HCT116 (cell line): Measurements from ENCODE around the gene ZBTB38. TPM values are rescaled to one million over a fixed set of nuclear protein-coding genes. Genes with fewer than 3 reads are reported as not detected.

Experiments used
- ATAC-seq: fragments of 200-7000 bp; cut with Tn5 transposase; 2 replicates; pipeline ENCODE4 v1.9.1; 2020; ENCODE audit warnings: mild to moderate bottlenecking, moderate library complexity
- BruUV-seq: library from RNA; stranded (reverse); fragments of 400-500 nt; replicated peaks from 2 replicates; lab custom pipeline; 2021; lab: Mats Ljungman, UMichigan
- CTCF ChIA-PET: fragments of 300-600 bp; sonication (Branson Sonifier 250); formaldehyde crosslinking; loops from one replicate; lab custom pipeline; 2021; ENCODE audit warnings: antibody characterized with exemption; lab: Charles Lee
- POLR2A ChIA-PET: fragments of 300-600, 350-600 bp; sonication (Branson Sonifier 250); formaldehyde crosslinking; loops from one replicate; lab custom pipeline; 2021; ENCODE audit warnings: antibody characterized with exemption; lab: Charles Lee
- RAD21 ChIA-PET, 2 experiments: fragments of 300-600 bp; sonication (Branson Sonifier 250); formaldehyde crosslinking; loops; one replicate each; lab custom pipeline; 2023; ENCODE audit warnings: low total read pairs in 2 of 2; ENCODE audit not compliant: uncharacterized antibody in 2 of 2, unreplicated experiment in 2 of 2, low non-redundant PET in 1 of 2; lab: Charles Lee
- DNase-seq: peaks from one replicate; pipeline ENCODE4 v3.0.0-alpha.2; 2010; ENCODE audit warnings: low read depth, low spot score
- H2AFZ ChIP-seq: fragments of 200-600 bp; shearing (Covaris generic), sonication (generic); 2 replicates; pipeline ENCODE4 v1.6.1; 2017; ENCODE audit warnings: low read depth, mixed run types, mixed read lengths, antibody characterized with exemption, low read length; ENCODE audit not compliant: poor library complexity, severe bottlenecking
- H3K27ac ChIP-seq: 2 replicates; pipeline ENCODE4 v1.5.1; 2012; ENCODE audit warnings: low read depth, low read length
- H3K27me3 ChIP-seq: fragments of 200-600 bp; sonication (generic); 2 replicates; pipeline ENCODE4 v1.6.1; 2016; ENCODE audit warnings: mixed run types, low read length, mixed read lengths; ENCODE audit not compliant: insufficient read depth
- H3K36me3 ChIP-seq, 2 experiments: fragments of 200-500 bp in 1 of 2; fragments of 200-600 bp in 1 of 2; sonication (Bioruptor generic) in 1 of 2; sonication (generic) in 1 of 2; 2 replicates each; pipeline versions ENCODE4 v1.5.1 to v1.6.1; 2014 to 2016; ENCODE audit warnings: low read length in 2 of 2, inconsistent platforms in 1 of 2, mixed read lengths in 1 of 2, mixed run types in 1 of 2; ENCODE audit not compliant: insufficient read depth in 2 of 2, control insufficient read depth in 1 of 2
- H3K4me1 ChIP-seq, 2 experiments: fragments of 200-600 bp in 1 of 2; sonication (generic) in 1 of 2; 2 replicates each; pipeline versions ENCODE4 v1.5.1 to v1.6.1; 2012 to 2017; ENCODE audit warnings: low read length in 2 of 2, inconsistent platforms in 1 of 2, mild to moderate bottlenecking in 1 of 2, mixed read lengths in 1 of 2, mixed run types in 1 of 2, moderate library complexity in 1 of 2; ENCODE audit not compliant: insufficient read depth in 2 of 2, control insufficient read depth in 1 of 2
- H3K4me2 ChIP-seq: fragments of 200-600 bp; sonication (generic); 2 replicates; pipeline ENCODE4 v1.6.1; 2017; ENCODE audit warnings: mixed run types, low read length, mixed read lengths
- H3K4me3 ChIP-seq, 2 experiments: fragments of 200-600 bp in 1 of 2; sonication (generic) in 1 of 2; replicated peaks in 1 of 2; 2 replicates each; pipeline ENCODE4 v1.5.1; 2011 to 2016; ENCODE audit warnings: low read length in 2 of 2, control low read depth in 1 of 2, low read depth in 1 of 2, mild to moderate bottlenecking in 1 of 2, mixed read lengths in 1 of 2, mixed run types in 1 of 2
- H3K79me2 ChIP-seq: fragments of 200-600 bp; sonication (generic); 2 replicates; pipeline ENCODE4 v1.6.1; 2017; ENCODE audit warnings: mild to moderate bottlenecking, mixed run types, low read length, moderate library complexity, mixed read lengths; ENCODE audit not compliant: insufficient read depth
- H3K9ac ChIP-seq: fragments of 200-600 bp; sonication (generic); 2 replicates; pipeline ENCODE4 v1.6.1; 2016; ENCODE audit warnings: low read length, mixed read lengths
- H3K9me2 ChIP-seq: fragments of 200-600 bp; sonication (generic), shearing (Covaris generic); 2 replicates; pipeline ENCODE4 v1.6.1; 2017; ENCODE audit warnings: mixed run types, mild to moderate bottlenecking, moderate library complexity; ENCODE audit not compliant: insufficient read depth
- H3K9me3 ChIP-seq, 2 experiments: fragments of 200-500 bp in 1 of 2; fragments of 200-600 bp in 1 of 2; sonication (Bioruptor generic) in 1 of 2; sonication (generic) in 1 of 2; 2 replicates each; pipeline ENCODE4 v1.6.1; 2014 to 2017; ENCODE audit warnings: low read length in 2 of 2, mixed read lengths in 2 of 2, inconsistent platforms in 1 of 2, low read depth in 1 of 2, mild to moderate bottlenecking in 1 of 2, mixed run types in 1 of 2, moderate library complexity in 1 of 2; ENCODE audit not compliant: control insufficient read depth in 1 of 2, insufficient read depth in 1 of 2
- H4K20me1 ChIP-seq: fragments of 200-600 bp; sonication (generic), shearing (Covaris generic); 2 replicates; pipeline ENCODE4 v1.6.1; 2017; ENCODE audit warnings: mixed run types, mild to moderate bottlenecking, moderate library complexity; ENCODE audit not compliant: insufficient read depth
- CEBPB ChIP-seq: IDR thresholded peaks from 2 replicates; pipeline ENCODE4 v1.6.1; 2012; ENCODE audit warnings: low read depth
- CTCF ChIP-seq, 3 experiments: fragments of 200-600 bp in 1 of 3; sonication (generic) in 1 of 3; IDR thresholded peaks in 2 of 3; conservative IDR thresholded peaks in 1 of 3; 2 replicates each; pipeline ENCODE4 v1.5.1; 2012 to 2017; ENCODE audit warnings: low read depth in 2 of 3, low read length in 2 of 3, antibody characterized with exemption in 1 of 3, borderline replicate concordance in 1 of 3, control low read depth in 1 of 3, mild to moderate bottlenecking in 1 of 3, mixed read lengths in 1 of 3, mixed run types in 1 of 3, moderate library complexity in 1 of 3; ENCODE audit not compliant: insufficient read depth in 1 of 3
- ELF1 ChIP-seq: IDR thresholded peaks from 2 replicates; pipeline ENCODE4 v1.6.1; 2012; ENCODE audit warnings: low read depth, borderline replicate concordance
- EZH2phosphoT487 ChIP-seq: fragments of 200-600 bp; IDR thresholded peaks from 2 replicates; pipeline ENCODE4 v1.6.1; 2018; ENCODE audit warnings: antibody characterized with exemption, borderline replicate concordance
- JUND ChIP-seq: IDR thresholded peaks from 2 replicates; pipeline ENCODE4 v1.6.1; 2012
- MAX ChIP-seq: IDR thresholded peaks from 2 replicates; pipeline ENCODE4 v1.6.1; 2012
- POLR2A ChIP-seq: IDR thresholded peaks from 2 replicates; pipeline ENCODE4 v1.7.0; 2011; ENCODE audit warnings: borderline replicate concordance; ENCODE audit not compliant: insufficient read depth, insufficient read length; ENCODE audit errors: extremely low read depth
- POLR2AphosphoS5 ChIP-seq: IDR thresholded peaks from 2 replicates; pipeline ENCODE4 v1.6.1; 2011; ENCODE audit warnings: mild to moderate bottlenecking, low read depth, low read length, moderate library complexity
- SRF ChIP-seq: IDR thresholded peaks from 2 replicates; pipeline ENCODE4 v1.6.1; 2012; ENCODE audit warnings: low read depth
- TCF7L2 ChIP-seq: IDR thresholded peaks from 2 replicates; pipeline ENCODE4 v1.7.0; 2011; ENCODE audit warnings: borderline replicate concordance, inconsistent platforms; ENCODE audit not compliant: insufficient read depth, insufficient read length; ENCODE audit errors: extremely low read depth
- ZNF274 ChIP-seq: fragments of 200-500 bp; sonication (Bioruptor generic); IDR thresholded peaks from 2 replicates; pipeline ENCODE4 v1.6.1; 2014; ENCODE audit warnings: mild to moderate bottlenecking, low read depth, low read length, inconsistent platforms
- intact Hi-C: fragments of 100-400 bp; cut with micrococcal nuclease; formaldehyde crosslinking; loops from 2 replicates; pipeline ENCODE4 v1.10.0; 2022
- total RNA-seq: library from RNA; stranded (reverse); gene quantifications from one replicate; pipeline ENCODE4 v1.2.1, GENCODE V29; 2021; ENCODE audit not compliant: unreplicated experiment

The ZBTB38 gene
- total RNA-seq, 1 experiment from 2014 or later: 33.5 TPM

GRCh38 chr3:141326123-141326522, 42.2 kb upstream of the ZBTB38 start:
- no peak overlapping the region for H3K27ac ChIP-seq
- RAD21 ChIA-PET: no interaction called here
- H3K79me2 ChIP-seq: no peaks in the 10 kb centered on the region
- no peaks in the 10 kb centered on the region for H3K9me3 ChIP-seq
- H2AFZ ChIP-seq: no peak overlapping the region
- CTCF ChIA-PET: interaction anchor here (1.2 kb wide), 1 partner anchor 15 kb away, joined by 3 read pairs; no protein-coding TSS in a partner anchor
- no peaks in the 10 kb centered on the region for H3K9me2 ChIP-seq
- H3K27me3 ChIP-seq: no peaks in the 10 kb centered on the region
- H3K4me1 ChIP-seq: peaks cover 3 to 7% of the 10 kb centered on the region in 2 experiments; a peak in 3 of 4 replicates
- H3K9ac ChIP-seq: no peak overlapping the region
- H3K4me3 ChIP-seq: no peak overlapping the region
- DNase-seq: no peak
- intact Hi-C loops: no loop called here
- no peaks in the 10 kb centered on the region for H4K20me1 ChIP-seq
- H3K36me3 ChIP-seq: no peaks in the 10 kb centered on the region
- TF ChIP-seq ELF1 (no peak), ZNF274 (no peak), POLR2A (no peak), TCF7L2 (no peak), JUND (no peak), POLR2AphosphoS5 (no peak), EZH2phosphoT487 (no peak)
- TF ChIP-seq, all 23 proteins: peak for 0
- POLR2A ChIA-PET: interaction anchor here (0.6 kb wide), 1 partner anchor 11 kb away, joined by 3 read pairs; no protein-coding TSS in a partner anchor
- ATAC-seq: no peak
- H3K4me2 ChIP-seq: no peak overlapping the region
- no TSS peak for BruUV-seq

- peaks cover 0 to 7% of the 10 kb centered on the region in 2 experiments; a peak in 2 of 4 replicates for H3K4me1 ChIP-seq
- no peak overlapping the region for H3K9ac ChIP-seq
- ChIA-PET POLR2A (no interaction called here), RAD21 (no interaction called here), CTCF (interaction anchor here (1.0 to 1.2 kb wide), 2 partner anchors 15 to 18 kb away, joined by 3 read pairs; no protein-coding TSS in a partner anchor)
- H3K27me3 ChIP-seq: no peaks in the 10 kb centered on the region
- ATAC-seq (no peak), DNase-seq (no peak)
- H3K9me2 ChIP-seq: no peaks in the 10 kb centered on the region
- H4K20me1 ChIP-seq: no peaks in the 10 kb centered on the region
- no TSS peak for BruUV-seq
- no peak overlapping the region for H2AFZ ChIP-seq
- TF ChIP-seq SRF (no peak), CEBPB (no peak), POLR2A (no peak), JUND (no peak), CTCF (IDR thresholded peaks at IDR 0.05 in 2 of 3, conservative IDR thresholded peaks at IDR 0.05 in 1 of 3; ENCODE audit: borderline replicate concordance in 1 of 3, insufficient read depth in 1 of 3, low read depth in 2 of 3, low read length in 2 of 3) (no peak), EZH2phosphoT487 (no peak), MAX (no peak)
- no peaks in the 10 kb centered on the region for H3K79me2 ChIP-seq
- intact Hi-C loops: no loop called here
- H3K27ac ChIP-seq: no peak overlapping the region
- H3K9me3 ChIP-seq: no peaks in the 10 kb centered on the region
- H3K4me2 ChIP-seq: no peak overlapping the region
- H3K4me3 ChIP-seq: no peak overlapping the region
- H3K36me3 ChIP-seq: no peaks in the 10 kb centered on the region
Measured at GRCh38 chr3:141326626-141327025, 41.7 kb upstream of the ZBTB38 start.
